ENCODE data around the gene RPL36A. TPM values are rescaled to one million over a fixed set of nuclear protein-coding genes. Genes with fewer than 3 reads are reported as not detected.

RPL36A gene
- total RNA-seq, 1 donor: 87.2 TPM

GRCh38 chrX:101417190-101417589, 26.4 kb downstream of the RPL36A start:
- DNase-seq (ENCODE audit: insufficient read length, low spot score, missing footprints): no peak
- peak overlapping the region; percentile 81 for H3K27ac ChIP-seq (ENCODE audit: low read depth, low read length)
- no peak for TF ChIP-seq CTCF (IDR thresholded peaks at IDR 0.05; ENCODE audit: extremely low read depth, low read depth, low read length)

GRCh38 chrX:101417981-101418841, 27.4 kb downstream of the RPL36A start:
- H3K27ac ChIP-seq (ENCODE audit: low read depth, low read length): peak overlapping the region; percentile 81
- no peak for TF ChIP-seq CTCF (IDR thresholded peaks at IDR 0.05; ENCODE audit: extremely low read depth, low read depth, low read length)
- peaks cover 13% of the 10 kb centered on the region for H3K27me3 ChIP-seq (ENCODE audit: insufficient read depth, low read length)
- no peaks in the 10 kb centered on the region for H4K20me1 ChIP-seq (ENCODE audit: insufficient read depth, low read length)
- H3K4me2 ChIP-seq (ENCODE audit: insufficient read depth, low read length): peak overlapping the region; percentile 82
- peaks cover 6% of the 10 kb centered on the region for H3K4me1 ChIP-seq (ENCODE audit: insufficient read depth, low read length)
- H2AFZ ChIP-seq (ENCODE audit: low read length): peak overlapping the region; percentile 91
- H3K4me3 ChIP-seq (ENCODE audit: insufficient read depth, low read length): peak overlapping the region; percentile 77
- DNase-seq (ENCODE audit: insufficient read length, low spot score, missing footprints): peak; percentile 62
- no peaks in the 10 kb centered on the region for H3K9me3 ChIP-seq (ENCODE audit: low read depth, low read length)
- no peaks in the 10 kb centered on the region for H3K36me3 ChIP-seq (ENCODE audit: insufficient read depth, low read length)
- H3K79me2 ChIP-seq (ENCODE audit: insufficient read depth, low read length): peaks cover 3% of the 10 kb centered on the region

More at GRCh38 chrX:101417190-101417589, 26.4 kb downstream of the RPL36A start:
- peaks cover 3% of the 10 kb centered on the region for H3K36me3 ChIP-seq (ENCODE audit: insufficient read depth, low read length)
- no peaks in the 10 kb centered on the region for H3K9me3 ChIP-seq (ENCODE audit: low read depth, low read length)
- no peak overlapping the region for H3K4me3 ChIP-seq (ENCODE audit: insufficient read depth, low read length)
- peaks cover 13% of the 10 kb centered on the region for H3K27me3 ChIP-seq (ENCODE audit: insufficient read depth, low read length)
- H3K79me2 ChIP-seq (ENCODE audit: insufficient read depth, low read length): peaks cover 13% of the 10 kb centered on the region
- H4K20me1 ChIP-seq (ENCODE audit: insufficient read depth, low read length): peaks cover 7% of the 10 kb centered on the region
- peak overlapping the region; percentile 82 for H3K4me2 ChIP-seq (ENCODE audit: insufficient read depth, low read length)
- H2AFZ ChIP-seq (ENCODE audit: low read length): peak overlapping the region; percentile 91
- peaks cover 6% of the 10 kb centered on the region for H3K4me1 ChIP-seq (ENCODE audit: insufficient read depth, low read length)

GRCh38 chrX:101419489-101419888, 28.7 kb downstream of the RPL36A start:
- no peaks in the 10 kb centered on the region for H3K79me2 ChIP-seq (ENCODE audit: insufficient read depth, low read length)
- H3K27ac ChIP-seq (ENCODE audit: low read depth, low read length): no peak overlapping the region
- no peak overlapping the region for H3K4me3 ChIP-seq (ENCODE audit: insufficient read depth, low read length)
- H3K4me1 ChIP-seq (ENCODE audit: insufficient read depth, low read length): peaks cover 6% of the 10 kb centered on the region
- H3K9me3 ChIP-seq (ENCODE audit: low read depth, low read length): no peaks in the 10 kb centered on the region
- no peak for TF ChIP-seq CTCF (IDR thresholded peaks at IDR 0.05; ENCODE audit: extremely low read depth, low read depth, low read length)
- no peak overlapping the region for H3K4me2 ChIP-seq (ENCODE audit: insufficient read depth, low read length)
- H4K20me1 ChIP-seq (ENCODE audit: insufficient read depth, low read length): no peaks in the 10 kb centered on the region
- H3K27me3 ChIP-seq (ENCODE audit: insufficient read depth, low read length): peaks cover 13% of the 10 kb centered on the region
- no peak for DNase-seq (ENCODE audit: insufficient read length, low spot score, missing footprints)
- H2AFZ ChIP-seq (ENCODE audit: low read length): no peak overlapping the region
- H3K36me3 ChIP-seq (ENCODE audit: insufficient read depth, low read length): peaks cover 4% of the 10 kb centered on the region

- H3K4me1 ChIP-seq (ENCODE audit: insufficient read depth, low read length): peaks cover 14% of the 10 kb centered on the region
- H3K36me3 ChIP-seq (ENCODE audit: insufficient read depth, low read length): peaks cover 12% of the 10 kb centered on the region
- no peak overlapping the region for H2AFZ ChIP-seq (ENCODE audit: low read length)
- DNase-seq (ENCODE audit: insufficient read length, low spot score, missing footprints): no peak
- H3K27me3 ChIP-seq (ENCODE audit: insufficient read depth, low read length): no peaks in the 10 kb centered on the region
- no peak overlapping the region for H3K4me3 ChIP-seq (ENCODE audit: insufficient read depth, low read length)
- no peak overlapping the region for H3K27ac ChIP-seq (ENCODE audit: low read depth, low read length)
- no peak overlapping the region for H3K4me2 ChIP-seq (ENCODE audit: insufficient read depth, low read length)
- no peaks in the 10 kb centered on the region for H3K79me2 ChIP-seq (ENCODE audit: insufficient read depth, low read length)
- H3K9me3 ChIP-seq (ENCODE audit: low read depth, low read length): no peaks in the 10 kb centered on the region
- no peaks in the 10 kb centered on the region for H4K20me1 ChIP-seq (ENCODE audit: insufficient read depth, low read length)
- TF ChIP-seq CTCF (IDR thresholded peaks at IDR 0.05; ENCODE audit: extremely low read depth, low read depth, low read length): no peak
These were observed 37.1 kb downstream of the RPL36A start for GRCh38 chrX:101427954-101428353.

Data from osteoblast (primary cell).